Kasumi-1 (cell line): ENCODE data around the gene IMMP2L.
"Not testable (repeated sequence)": the region's sequence is repeated elsewhere in the genome, so short reads cannot be mapped to it uniquely, and the experiment has no call there.

Experiments used
- DNase-seq, 2 experiments: peaks; one replicate each; lab custom pipeline; 2025; lab: John Stamatoyannopoulos, UW

The IMMP2L gene

DNA sequence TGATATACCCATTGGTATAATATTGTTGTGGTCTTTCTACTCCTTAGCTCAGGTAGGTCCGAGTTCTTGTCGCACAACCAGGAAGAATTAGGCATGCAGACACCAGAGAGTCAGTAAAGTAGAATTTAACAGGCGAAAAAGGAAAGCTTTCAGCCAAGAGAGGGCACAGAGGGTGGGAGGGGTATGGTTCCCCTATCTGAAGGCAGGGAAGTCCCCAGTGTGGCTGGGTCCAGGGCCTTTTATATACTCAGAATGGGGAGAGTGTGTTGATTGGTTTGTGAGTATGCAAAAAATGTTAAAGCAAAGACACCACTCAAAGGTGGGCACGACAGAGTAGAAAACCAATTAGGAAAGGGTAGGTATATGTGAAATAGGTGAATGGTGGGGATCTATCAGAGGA lies 53.9 kb downstream of the IMMP2L start:
- no peak for DNase-seq

DNA sequence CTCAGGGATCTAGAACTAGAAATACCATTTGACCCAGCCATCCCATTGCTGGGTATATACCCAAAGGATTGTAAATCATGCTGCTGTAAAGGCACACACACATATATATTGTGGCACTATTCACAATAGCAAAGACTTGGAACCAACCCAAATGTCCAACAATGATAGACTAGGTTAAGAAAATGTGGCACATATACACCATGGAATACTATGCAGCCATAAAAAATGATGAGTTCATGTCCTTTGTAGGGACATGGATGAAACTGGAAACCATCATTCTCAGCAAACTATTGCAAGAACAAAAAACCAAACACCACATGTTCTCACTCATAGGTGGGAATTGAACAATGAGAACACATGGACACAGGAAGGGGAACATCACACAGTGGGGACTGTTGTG lies 56.9 kb downstream of the IMMP2L start:
- not testable (repeated sequence) for DNase-seq

GRCh38 chr7:111501799-111502198 lies 60.5 kb downstream of the IMMP2L start:
- not testable (repeated sequence) for DNase-seq

GRCh38 chr7:111499027-111499426 lies 63.3 kb downstream of the IMMP2L start:
- DNase-seq: no peak

DNA sequence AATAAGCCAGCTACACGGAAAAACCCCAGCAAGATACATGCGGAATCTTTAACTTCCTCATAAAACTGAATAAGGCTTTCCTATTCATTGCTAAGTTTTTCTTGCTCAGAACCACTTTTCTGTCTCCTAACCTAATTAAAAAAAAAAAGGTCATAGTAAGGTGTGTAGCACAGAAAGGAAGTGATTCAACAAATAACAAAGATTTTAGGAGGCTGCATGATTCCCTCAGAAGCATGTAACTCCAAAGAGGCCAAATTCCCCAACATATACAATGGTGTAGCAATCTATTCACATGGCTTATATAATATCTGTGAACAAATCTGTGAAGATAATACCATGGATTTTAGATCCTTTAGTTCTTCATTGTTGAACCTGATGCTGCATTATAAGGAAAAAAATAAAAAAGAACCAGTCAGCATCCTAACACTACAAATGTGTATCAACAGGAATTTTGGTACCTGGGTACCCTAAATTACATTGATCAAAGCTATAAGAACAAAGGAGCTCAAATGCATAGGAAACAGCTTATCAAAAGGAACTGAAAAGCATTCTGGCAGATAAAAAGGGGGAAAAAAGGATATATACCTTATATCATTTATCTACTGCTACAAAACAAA lies 63.8 kb downstream of the IMMP2L start:
- DNase-seq: no peak

DNA sequence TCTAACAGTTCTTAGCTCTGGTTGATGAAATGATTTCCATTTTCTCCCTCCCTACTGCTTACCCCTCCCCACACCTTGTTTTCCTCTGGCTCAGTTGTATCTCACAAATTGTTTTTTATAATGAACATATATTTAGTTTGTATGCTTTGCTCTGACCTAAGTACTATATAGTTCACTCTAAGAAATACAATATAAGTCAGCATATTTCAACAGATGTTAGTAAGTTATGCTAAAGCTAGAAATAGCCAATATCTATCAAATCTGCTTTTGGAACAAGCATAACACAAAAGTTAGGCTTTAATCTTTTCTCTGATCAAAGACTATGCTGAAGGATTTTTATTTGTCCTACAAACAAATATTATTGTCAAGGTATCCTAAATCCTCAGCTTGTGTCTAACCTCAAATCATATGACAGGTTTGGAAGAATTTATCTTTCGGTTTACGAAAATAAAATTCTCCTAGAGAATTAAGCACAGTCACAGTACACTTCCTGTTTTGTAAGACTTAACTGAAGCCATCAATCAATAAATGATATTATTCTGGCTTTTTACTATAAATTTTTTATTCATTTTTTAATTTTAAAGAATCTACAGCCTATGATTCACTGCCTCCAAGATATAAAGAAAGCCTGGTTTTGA lies 67.0 kb downstream of the IMMP2L start:
- no peak for DNase-seq

DNA sequence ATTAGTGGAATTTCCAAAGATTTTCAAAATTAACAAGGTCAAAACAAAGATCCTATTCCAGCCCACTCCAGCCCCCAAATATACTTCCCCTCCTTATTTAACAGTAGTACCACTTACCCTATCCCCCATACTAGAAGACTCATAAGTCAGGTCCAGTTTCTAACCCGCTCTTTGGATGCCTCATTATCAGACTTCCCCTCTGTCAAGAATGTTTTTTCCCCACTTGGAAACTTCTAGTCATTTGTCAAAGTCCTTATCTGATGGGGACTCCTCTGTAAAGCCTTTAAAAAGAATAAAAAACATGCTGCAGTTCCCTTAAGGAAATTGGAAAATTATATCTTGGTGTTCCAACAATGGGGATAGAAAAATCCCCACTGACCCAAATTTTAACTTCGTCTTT lies 70.1 kb downstream of the IMMP2L start:
- DNase-seq: no peak

DNA sequence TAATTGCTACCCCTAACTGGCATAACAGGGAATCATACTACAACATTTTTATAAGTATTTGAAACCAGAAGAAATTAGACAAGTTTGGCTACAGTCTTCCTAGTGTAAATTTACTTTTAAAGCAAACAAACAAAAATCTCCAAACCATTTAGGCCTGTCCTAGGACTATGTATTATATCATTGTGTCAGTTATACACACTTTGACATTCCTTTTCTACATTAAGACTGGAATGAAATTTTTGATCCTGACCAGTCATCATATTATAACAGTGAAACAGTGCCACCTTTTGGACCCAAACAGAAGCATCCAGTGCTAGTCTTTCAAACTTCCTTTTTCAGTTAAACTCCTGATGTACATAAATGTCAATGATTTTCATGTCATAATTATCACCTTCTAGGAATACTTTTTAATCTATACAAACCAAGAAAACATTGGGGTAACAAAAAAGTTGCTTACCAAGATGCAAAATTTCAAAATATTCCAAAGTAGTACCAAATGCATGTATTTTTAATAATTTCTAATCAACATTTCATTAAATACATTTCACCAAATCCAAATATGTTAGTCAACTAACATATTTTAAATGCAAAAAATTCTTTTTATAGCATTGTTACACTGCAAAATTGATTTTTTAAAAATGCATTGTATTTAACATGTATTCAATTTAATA lies 75.7 kb downstream of the IMMP2L start:
- DNase-seq: peak; percentile 57 to 81

DNA sequence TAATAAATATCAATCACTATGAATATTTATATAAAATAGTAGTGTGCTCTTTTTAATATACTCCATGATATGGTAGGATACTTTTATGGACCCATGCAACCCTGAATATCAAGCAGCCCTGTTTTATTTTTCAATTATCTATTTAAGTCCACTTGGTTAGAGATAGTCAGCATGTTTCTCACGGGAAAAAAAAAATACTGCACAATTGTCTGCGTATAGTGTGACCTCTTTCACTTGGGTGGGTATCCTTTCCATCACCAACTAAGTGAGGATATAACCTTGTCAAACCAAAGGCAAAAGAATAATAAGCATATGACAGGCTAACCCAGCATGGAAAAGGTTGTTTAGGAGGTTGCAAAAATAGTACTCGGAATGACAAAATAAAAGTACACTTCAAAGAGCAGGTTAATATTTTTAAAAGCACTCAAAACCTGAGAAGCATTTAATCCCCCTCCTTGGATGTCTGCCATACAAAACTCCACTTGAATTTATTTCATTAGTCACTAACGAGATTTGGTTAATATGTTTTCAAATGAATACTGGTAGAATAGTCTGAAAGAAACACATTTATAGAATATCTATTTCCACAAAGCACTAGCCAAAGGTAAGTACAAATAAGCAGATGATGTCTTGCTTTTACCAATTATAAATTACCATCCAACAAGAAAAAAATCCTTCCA lies 76.5 kb downstream of the IMMP2L start:
- DNase-seq: no peak

- DNase-seq: no peak
Measured at GRCh38 chr7:111483078-111483477, 79.2 kb downstream of the IMMP2L start.

GRCh38 chr7:111477462-111478225 lies 84.6 kb downstream of the IMMP2L start:
- DNase-seq: peak in 1 of 2 experiments; percentile 1

- no peak for DNase-seq
Measured at GRCh38 chr7:111476586-111477293, 85.6 kb downstream of the IMMP2L start.

GRCh38 chr7:111475959-111476358 lies 86.3 kb downstream of the IMMP2L start:
- DNase-seq: no peak

- DNase-seq: no peak
Measured at GRCh38 chr7:111475419-111475748, 86.9 kb downstream of the IMMP2L start.

DNA sequence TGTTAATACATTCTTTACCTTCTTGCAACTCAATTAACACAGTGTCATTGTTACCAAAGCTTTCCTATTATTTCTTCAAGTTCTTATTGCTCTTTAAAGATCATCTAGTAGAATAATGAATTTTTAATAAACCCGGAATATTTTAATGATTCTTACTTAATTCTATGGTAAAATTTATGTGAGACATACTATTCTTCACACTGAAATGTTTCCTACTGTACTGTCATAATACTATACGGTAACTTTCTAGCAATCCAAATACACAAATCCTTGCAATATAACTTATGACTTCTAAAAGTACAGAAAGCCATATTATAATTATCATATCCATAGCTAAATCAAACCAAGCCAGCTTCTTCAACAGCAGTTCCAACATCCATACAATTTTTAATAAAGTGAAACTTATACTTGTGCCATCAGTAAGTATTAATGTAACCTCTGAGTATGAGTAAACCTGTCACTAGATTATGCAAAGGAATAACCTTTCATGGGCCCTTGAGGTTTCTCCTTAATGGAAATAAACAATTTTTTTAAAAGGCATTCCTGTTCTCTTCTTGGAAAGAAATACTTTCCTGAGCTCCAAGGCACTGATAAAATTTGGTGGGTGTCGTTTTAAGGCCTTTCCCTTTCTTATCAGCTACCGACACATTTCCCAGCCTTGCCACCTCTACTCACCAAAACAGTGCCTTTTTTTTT lies 87.4 kb downstream of the IMMP2L start:
- DNase-seq: no peak

- no peak for DNase-seq
Measured at GRCh38 chr7:111473449-111474198, 88.7 kb downstream of the IMMP2L start.

GRCh38 chr7:111470998-111471397 lies 91.3 kb downstream of the IMMP2L start:
- no peak for DNase-seq

DNA sequence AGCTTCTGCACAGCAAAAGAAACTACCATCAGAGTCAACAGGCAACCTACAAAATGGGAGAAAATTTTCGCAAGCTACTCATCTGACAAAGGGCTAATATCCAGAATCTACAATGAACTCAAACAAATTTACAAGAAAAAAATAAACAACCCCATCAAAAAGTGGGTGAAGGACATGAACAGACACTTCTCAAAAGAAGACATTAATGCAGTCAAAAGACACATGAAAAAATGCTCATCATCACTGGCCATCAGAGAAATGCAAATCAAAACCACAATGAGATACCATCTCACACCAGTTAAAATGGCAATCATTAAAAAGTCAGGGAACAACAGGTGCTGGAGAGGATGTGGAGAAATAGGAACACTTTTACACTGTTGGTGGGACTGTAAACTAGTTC lies 92.4 kb downstream of the IMMP2L start:
- DNase-seq: not testable (repeated sequence)

GRCh38 chr7:111465774-111466173 lies 96.5 kb downstream of the IMMP2L start:
- not testable (repeated sequence) for DNase-seq

DNA sequence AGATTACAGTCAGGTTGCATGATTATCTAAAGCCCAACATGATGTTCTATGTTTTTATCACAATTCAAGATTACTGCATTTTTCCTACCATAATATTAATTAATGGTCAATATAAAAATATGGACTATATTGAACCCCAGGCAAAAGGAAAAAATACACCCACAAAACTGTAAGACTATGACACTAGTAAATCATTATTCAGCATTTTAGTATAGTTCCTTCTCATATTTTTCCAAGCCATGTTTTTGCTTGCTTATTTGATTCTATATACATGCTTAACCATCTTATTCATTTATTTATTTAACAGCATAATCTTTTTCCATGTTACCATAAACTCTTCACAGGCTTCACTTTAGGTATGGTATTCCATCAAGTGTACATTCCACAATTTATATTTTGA lies 101.6 kb downstream of the IMMP2L start:
- no peak for DNase-seq
